HG03064 (cell line): Measurements from ENCODE around the gene RNF114.

Source experiments
- ATAC-seq: cut with Tn5 transposase; IDR thresholded peaks from one replicate; pipeline ENCODE4 v1.9.1; 2021; ENCODE audit warnings: low read depth; ENCODE audit not compliant: unreplicated experiment

Gene RNF114

DNA sequence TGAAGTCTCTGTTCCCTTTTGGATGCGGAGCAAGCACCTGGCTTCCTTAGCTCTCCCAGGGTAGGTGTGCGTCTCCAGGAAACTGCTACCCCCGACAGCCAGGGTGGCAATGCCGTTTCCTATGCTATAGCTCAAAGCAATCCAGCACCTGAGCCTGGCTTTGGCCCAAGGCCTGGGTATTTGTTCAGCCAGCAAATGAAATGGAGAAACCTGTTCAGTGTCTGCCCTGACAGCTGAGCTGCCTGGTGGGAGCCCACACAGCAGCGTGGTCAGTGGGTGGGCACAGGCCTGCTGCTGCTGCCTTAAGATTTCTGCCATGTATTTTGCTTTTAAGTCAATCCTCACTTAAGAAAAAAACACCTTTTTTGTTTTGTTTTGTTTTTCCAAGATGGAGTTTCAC is 34.6 kb upstream of the RNF114 start:
- no peak for ATAC-seq

DNA sequence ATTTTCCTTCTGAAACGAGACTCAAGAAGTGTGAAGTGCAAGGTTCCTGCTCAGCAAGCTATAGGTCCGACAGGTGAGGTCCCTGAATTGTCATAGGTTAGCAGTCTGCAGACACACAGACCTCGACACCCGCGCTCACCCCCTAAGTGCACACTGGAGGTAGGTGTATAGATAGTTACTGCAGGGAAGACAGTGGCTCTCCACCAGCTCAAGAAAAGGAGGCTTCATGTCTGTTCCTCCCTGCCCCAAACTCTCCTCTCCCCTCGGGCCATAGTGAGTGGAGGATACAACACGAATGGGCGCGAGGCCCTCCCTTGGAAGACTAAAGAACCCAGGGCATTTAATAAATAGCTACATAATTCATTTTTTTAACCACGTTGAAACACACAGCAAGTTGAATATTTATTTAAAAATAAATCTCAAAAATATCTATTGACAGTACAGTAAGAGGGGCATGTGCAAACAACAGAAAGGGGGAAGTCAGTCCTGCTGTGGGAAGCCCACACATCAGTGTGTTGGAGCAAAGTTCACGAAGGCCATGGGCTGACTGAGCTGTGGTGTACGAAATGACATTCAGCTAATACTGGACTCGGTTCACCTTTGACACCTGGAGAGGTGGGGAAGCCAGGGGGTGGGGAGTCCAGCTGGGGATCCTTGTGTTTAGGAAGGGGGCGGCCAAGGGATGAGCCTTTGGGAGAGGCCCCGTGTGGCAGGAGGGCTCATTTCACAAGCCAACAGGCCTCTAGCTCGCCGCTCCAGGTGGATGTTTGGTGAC is 31.6 kb upstream of the RNF114 start:
- no peak for ATAC-seq

DNA sequence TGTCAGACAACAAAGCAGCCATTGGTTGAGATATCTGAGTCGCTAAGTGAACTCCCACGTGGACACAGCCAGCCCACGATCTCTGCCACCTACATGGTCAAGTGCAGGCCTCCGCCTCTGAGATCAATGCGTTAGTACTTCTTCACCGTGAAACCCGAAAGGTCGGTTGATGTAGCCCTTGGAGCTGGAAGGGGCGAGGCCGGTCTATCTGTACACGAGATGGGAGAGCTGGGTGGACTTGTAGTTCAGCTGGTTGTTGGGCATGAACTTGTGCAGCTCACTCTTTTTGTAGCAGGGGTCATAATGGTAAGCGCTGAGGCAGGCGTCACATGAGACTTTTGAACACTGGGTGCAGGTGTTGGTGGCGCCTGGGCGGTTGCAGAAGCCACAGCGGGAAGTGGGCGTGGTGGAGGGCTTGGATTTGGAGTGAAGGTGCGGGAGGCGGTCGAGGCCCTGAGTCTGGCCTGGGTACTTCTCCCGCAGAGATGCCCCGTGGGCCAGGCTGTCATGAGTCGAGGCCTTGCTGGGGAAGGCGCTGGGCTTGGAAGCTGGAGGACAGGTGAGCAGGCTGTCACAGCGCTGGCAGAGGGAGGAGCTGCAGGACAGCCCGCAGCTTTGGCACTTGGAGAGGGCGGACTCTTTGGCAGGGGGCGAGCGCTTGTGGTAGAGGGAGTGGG is 30.6 kb upstream of the RNF114 start:
- no peak for ATAC-seq

DNA sequence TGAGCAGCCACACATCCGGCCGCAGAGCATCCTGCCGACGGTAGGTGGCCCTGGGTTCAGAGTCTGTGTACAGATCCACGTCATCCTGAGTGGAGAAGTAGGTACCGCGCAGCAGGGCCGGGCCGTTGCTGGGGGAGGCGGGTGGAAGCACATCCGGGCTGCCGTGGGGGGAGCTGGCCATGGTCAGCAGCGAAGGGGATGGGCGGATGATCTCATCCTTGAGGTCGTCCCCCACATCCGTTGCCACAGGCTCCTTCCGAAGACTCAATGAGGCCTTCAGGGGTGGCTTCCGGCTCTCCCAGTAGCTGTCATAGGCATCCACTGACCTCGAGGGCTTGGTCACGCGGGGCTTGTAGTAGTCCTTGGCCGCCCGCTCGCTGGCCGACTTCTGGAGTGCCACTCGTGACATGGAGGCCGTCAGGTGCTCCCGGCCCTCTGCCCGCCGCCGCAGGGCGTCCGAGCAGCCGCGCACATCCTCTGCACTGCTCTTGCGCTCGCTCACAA is 30.0 kb upstream of the RNF114 start:
- ATAC-seq = no peak

DNA sequence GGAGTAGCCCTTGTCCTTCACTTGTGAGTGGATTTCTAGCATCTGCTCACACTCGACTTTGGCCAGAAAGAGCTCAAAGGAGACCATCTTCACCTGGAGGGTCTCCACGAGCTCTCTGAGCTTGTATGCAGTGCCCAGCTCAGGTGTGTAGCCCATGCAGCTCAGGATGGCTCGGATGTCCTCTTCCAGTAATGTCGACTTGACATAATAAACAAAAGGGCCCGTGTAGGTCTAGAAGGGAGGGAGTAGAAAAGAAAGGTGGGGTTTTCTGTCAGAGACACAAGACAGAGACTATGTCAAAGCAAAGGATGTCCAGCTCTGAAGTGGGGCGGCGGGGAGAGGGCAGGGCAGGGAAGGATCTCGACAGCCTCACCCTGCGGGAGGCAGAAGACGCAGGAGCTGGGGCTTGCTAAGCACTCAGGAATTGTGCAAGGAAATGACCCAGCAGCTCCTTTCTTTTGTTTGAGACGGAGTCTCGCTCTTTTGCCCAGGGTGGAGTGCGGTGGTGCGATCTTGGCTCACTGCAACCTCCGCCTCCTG is 29.5 kb upstream of the RNF114 start:
- no peak for ATAC-seq

DNA sequence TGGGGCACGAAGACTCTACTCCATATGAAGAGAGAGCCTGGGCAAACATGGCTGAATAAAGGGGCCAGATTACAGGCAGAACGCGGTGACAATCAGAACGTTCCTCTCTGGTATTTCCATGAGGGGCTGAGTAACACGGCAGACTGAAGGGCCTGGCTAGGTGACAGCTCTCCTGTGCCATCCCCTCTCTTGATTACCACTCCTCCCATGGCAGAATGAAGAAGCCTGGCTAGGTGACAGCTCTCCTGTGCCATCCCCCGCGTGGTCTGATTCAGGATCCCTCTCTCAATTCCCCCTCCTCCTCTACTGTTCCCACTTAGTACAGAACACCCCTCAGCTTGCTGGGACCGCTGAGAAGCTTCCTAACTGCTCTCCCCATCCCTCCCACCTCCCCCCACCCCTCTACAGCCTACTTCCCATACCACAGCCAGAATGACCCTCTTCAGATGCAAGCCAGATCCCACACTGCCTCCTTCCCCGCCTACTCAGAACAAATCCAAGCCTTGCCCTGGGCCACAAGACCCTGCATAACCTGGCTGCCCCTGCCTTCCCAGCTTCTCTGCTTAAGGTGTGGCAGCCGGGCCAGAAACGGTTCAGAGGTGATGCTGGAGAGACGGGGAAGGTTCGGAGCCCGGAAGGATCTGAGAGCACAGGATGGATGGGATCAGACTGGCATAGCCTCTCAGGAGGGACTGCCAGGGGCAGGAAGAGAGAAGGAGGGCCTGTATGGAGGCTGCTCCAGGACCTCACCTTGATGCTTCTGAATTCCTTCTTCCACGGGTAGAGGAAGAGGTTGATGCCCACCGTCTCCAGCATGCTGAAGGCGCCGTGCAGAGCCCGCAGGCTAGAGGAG is 28.6 kb upstream of the RNF114 start:
- ATAC-seq = no peak

DNA sequence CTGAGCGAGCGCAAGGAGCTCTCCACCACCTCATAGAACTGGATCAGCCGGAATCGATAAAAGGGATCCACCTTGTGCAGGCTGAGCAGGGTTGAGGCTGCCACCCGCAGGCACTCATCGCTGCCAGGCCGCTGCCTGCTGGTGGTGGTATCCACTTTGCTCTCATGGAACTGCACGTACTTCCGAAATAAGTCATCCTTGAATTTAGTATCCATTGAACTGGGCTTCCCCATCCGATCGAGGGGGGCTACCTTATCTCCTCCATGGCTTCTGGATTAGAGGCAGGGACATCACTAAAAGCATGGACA is 28.0 kb upstream of the RNF114 start:
- no peak for ATAC-seq

DNA sequence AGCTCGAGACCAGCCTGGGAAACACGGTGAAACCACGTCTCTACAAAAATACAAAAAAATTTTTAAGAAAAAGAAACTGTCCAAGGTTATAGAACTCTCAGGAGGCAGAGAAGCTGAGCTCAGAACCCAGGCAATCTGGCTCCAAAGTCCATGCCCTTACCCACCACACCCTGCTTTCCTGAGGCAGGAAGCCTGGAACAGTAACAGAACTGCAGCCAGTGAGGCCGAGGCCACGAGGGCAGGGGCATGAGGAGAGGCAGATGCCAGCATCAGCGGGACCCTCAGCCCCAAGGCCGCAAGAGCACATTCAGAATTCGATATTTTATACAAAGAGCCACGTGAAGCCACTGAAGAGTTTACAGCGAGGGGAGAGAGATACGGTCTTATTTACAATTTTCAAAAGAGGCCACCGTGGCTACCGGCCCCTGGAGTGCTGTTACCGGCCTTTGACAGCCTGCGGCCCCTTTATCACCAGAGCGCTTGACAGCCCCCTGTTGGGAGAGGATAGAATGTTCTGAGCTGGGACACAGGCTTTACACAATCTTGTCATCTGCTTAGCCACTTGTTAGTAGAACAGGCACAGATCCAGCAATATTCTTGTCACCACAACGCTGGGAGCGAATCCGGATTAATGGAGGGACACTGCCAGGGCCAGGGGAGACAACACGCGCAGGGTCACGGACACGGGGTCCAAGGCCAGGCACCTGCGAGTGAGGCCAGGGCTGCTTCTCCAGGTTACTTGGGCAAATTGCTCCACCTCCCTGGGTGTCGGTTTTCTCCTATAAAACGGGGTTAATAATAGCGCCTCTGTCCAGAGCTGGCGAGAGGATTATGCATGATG is 26.5 kb upstream of the RNF114 start:
- no peak for ATAC-seq

DNA sequence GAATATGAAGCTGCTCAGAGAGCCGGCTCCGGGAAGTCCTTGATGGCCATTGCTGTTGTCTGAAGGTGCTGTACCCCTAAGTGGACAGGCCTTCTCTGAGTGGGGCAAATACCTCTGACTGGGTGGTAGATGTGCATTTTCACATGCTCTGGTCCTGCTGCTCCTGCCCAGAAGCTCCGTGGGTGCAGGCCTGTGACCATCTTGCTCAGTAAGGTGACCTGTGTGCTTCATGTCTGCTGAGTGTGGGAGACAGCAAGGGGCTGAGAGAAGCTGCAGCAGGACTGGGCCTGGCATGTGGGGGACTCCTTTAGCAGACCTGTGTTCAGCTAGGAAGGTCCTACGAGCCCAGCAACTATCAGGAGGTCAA is 25.9 kb upstream of the RNF114 start:
- ATAC-seq = no peak

DNA sequence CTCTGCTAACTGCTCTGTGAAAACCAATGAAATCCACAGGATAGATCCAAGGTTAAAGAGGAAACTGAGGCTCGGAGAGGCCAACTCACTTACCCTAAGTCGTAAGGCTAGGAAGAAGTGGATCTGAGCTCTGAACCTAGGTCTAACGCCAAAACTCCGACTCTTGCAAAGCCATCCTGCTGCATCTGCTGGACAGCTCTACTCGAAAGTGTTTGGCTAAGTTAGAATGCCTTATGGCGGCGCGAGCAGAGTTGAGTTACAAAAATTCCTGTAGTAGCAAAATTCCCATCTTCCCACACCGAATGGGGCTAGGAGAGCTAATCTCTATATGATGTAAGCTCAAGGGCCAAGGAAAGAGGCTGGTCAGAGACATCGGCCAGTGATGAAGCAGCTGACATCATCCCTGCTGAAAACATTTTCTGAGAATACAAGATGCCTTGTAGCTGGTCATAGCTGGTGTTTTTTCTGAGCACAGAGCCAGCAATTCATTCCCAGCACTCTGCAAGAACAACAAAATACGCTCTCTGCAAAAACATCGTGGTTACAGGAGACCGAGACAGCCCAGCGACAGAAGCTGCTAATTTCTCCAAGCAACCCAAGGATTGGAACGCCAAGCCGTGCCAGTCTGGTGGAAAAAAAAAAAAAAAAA is 22.7 kb upstream of the RNF114 start:
- no peak for ATAC-seq

DNA sequence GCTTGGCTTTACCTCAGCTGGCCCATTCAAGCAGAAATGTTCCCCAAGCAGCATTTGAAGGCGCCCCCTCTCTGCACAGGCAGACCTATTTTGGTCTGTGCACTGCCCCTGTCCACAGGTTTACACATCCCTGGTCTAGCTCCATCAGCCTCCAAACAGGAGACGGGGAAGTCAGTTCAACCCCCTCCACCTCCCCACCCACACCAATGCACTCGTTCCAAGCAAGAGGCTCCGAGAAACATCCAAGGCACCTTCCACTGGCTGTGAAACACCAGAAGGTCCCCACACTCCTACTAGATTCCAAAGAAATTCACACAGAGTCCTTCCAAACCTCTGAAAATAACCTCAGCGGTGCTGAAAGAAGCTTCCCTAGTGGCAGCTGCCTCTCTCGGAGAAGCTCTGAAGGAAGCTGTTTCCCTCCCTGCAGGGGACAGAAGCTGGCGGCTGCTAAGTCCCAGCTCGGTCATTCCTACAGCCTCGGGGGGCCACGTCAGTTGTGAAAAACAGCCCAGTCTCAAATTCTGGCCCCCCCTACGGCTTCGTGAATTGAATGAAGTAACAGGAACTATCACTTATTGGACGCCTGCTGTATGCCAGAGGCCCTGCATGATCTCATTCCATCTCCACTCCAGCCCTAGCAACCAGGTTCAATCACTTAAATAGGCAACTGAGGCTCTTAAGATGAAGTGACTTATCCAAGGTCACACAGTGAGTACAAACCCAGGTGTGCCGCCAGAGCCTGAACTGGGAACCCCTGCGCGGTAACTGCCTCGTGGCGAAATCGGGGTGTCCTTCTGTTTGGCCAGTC is 21.7 kb upstream of the RNF114 start:
- ATAC-seq = peak; percentile 20

DNA sequence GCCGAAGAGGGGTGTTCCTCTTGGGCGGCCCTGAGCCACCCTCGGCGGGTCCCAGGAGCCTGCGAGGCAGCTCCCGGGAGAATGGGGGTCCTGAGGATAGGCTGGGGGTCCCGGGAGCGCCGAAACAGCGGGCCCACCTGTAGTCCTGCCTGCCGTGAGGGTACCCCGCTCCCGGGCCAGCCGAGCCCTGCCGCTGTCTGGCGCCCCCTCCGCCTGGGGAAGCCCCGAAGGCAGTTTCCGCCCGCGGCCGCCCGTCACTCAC is 21.1 kb upstream of the RNF114 start:
- ATAC-seq = peak; percentile 31

DNA sequence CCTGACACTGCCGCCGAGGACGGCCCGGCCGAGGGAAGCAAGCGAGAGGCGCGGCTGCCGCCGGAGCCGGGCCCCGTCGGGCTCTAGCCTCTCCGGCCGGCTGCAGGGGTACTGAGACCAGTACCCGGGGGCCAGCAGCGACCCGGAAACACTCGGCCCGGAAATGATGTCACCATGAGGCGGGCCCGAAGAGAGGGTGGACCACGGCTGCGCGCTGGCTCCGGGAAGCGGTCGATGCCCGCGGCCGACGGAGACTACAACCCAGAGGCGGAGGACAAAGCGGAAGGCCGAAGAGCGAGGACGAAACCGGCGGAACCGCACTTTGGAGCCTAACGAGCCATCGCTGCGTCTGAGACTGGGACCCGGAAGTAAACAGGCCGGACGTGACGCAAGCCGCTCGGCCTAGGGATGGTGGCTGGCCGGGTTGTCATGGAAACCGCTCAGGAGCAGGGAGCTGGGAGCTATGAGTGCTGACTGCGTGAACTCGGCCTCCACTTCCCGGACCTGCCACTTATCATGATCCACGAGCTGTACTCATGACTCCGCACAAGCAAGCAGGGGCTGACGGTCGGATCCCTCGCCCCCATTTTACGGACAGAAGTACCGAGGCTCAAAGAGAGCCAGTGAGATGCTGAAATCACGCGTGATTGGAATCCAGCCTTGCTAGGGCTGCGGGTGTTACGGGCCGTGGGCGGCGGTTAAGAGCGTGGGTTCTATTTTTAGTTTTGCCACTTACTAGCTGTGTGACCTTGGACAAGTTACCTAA is 20.6 kb upstream of the RNF114 start, which contains the start of gene SPATA2:
Gene SPATA2, minus strand, starts transcription at position 150 of the 766 bp plus-strand sequence. CDS start 7,039 bp downstream, outside the sequence.
- ATAC-seq = peak; percentile 81

DNA sequence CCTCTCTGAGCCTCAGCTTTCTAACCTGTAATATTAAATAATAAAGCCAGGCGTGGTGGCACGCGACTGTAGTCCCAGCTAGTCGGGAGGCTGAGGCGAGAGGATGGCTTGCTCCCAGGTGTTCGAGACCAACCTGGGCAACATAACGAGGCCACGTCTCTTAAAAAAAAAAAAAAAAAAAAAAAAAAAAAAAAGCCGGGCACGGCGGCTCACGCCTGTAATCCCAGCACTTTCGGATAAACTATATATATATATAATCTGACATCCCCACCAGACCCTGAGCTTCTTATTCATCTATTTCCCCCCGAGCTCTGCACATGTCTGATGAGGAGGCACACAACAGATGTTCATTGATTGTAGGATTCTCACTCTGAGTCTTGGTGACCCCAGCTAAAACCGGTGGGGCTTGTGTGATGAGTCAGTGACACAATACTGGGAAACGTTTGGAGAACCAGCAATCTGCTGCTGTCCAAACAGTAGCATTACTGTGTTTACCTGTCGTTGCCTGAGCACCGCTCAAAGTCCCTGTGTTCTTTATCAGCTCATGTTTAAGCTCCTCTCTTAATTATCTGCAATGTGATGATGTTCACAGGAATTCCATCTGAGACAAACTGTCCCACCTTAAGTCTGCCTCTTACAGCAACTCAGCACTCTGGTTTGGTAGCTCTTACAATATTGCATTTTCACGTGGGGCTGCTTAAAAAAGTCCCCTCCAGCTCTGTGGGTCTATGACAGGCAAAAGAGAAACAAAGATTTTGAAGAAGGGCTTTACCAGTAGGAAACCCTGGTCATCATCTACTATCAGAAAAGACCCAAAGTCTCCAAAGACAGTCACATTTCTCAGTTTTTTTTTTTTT is 19.8 kb upstream of the RNF114 start:
- ATAC-seq = no peak

DNA sequence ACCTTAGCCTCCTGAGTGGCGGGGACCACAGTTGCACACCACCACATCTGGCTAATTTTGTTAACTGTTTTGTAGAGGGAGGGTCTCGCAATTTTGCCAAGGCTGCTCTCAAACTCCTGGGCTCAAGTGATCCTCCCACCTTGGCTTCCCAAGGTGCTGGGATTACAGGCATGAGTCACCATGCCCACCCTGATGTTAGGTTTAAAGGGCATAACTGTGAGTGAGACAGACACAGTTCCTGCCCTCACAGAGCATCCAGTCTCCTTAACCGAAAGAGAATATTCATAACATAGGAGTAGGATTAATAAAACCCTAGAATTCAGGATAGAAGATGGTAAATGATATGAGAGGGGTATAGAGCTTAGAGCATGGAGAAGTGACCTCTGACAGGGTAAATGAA is 17.8 kb upstream of the RNF114 start:
- no peak for ATAC-seq

DNA sequence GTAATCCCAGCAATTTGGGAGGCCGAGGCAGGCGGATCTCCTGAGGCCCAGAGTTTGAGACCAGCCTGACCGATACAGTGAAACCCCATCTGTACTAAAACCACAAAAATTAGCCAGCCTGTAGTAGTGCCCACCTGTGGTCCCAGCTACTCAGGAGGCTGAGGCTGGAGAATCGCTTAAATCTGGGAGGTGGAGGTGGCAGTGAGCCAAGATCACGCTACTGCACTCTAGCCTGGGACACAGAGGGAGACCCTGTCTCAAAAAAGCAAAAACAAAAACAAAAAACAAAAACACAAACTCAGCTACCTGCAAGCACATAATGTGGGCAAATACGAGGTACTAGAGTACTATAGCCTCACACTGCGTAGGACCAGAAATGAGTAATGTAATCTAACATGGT is 17.2 kb upstream of the RNF114 start:
- no peak for ATAC-seq

DNA sequence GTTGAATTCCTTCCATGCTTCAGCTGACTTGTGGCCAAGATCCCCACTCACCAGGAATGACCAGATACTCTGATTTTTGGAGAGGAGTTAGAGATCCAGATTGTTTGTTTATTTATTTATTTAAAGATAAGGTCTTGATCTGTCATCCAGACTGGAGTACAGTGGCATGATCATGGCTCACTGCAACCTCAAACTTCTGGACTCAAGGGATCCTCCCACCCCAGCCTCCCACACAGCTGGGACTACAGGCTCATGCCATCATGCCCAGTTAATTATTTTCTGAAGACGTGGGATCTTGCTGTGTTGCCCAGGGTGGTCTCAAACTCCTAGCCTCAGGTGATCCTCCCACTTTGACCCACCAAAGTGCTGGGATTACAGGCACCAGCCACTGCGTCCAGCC is 16.7 kb upstream of the RNF114 start:
- ATAC-seq = no peak
